Thoracic aorta (tissue), 2 donors: Measurements from ENCODE around the gene UNC79. TPM values are rescaled to one million over a fixed set of nuclear protein-coding genes. Genes with fewer than 3 reads are reported as not detected.

Experiments
- ATAC-seq: fragments of 150-250 bp; one replicate; pipeline ENCODE4 v1.8.0; 2017; ENCODE audit warnings: low read depth; ENCODE audit not compliant: insufficient number of reproducible peaks, low FRiP score
- DNase-seq: peaks from one replicate; pipeline ENCODE4 v3.0.0-alpha.2; 2020; ENCODE audit warnings: low spot score
- H3K27ac ChIP-seq, 2 donors: fragments of 200-600 bp; sonication (generic); 1 replicate in 1 of 2; 2 replicates in 1 of 2; pipeline ENCODE4 v1.5.1; 2016; ENCODE audit warnings: mild to moderate bottlenecking in 2 of 2, moderate library complexity in 2 of 2
- H3K27me3 ChIP-seq: fragments of 200-600 bp; sonication (generic); replicated peaks from 2 replicates; pipeline ENCODE4 v1.6.0; 2016; ENCODE audit warnings: mild to moderate bottlenecking; ENCODE audit not compliant: insufficient read depth
- H3K36me3 ChIP-seq: fragments of 200-600 bp; sonication (generic); one replicate; pipeline ENCODE4 v1.5.1; 2016
- H3K4me1 ChIP-seq, 2 donors: fragments of 200-600 bp; sonication (generic); 1 replicate in 1 of 2; 2 replicates in 1 of 2; pipeline versions ENCODE4 v1.5.1 to v1.6.0; 2016; ENCODE audit warnings: low read depth in 2 of 2, mild to moderate bottlenecking in 1 of 2; ENCODE audit not compliant: control insufficient read depth in 1 of 2
- H3K4me3 ChIP-seq: fragments of 200-600 bp; sonication (generic); 2 replicates; pipeline ENCODE4 v1.5.1; 2016; ENCODE audit warnings: mild to moderate bottlenecking
- H3K9me3 ChIP-seq: fragments of 200-600 bp; sonication (generic); 2 replicates; pipeline ENCODE4 v1.5.1; 2016
- CTCF ChIP-seq: fragments of 200-600 bp; sonication (generic); IDR thresholded peaks from one replicate; pipeline ENCODE4 v1.5.1; 2019; ENCODE audit warnings: antibody characterized with exemption
- total RNA-seq, 2 donors: library from RNA; depleted of rRNA; stranded (reverse); fragments of >200 nt; gene quantifications; one replicate each; pipeline versions ENCODE4 v1.1.0 to v1.2.3, GENCODE V29; 2016

UNC79 gene
- total RNA-seq, 2 donors from 2014 or later, result 0.14 to 0.21 TPM

GRCh38 chr14:93619176-93619793 lies 188.5 kb downstream of the UNC79 start:
- Histone ChIP-seq H3K36me3 (no peaks in the 10 kb centered on the region), H3K4me1 (no peaks in the 10 kb centered on the region), H3K27me3 (no peaks in the 10 kb centered on the region), H3K27ac (no peak overlapping the region), H3K4me3 (no peak overlapping the region), H3K9me3 (no peaks in the 10 kb centered on the region)
- ATAC-seq (no peak), DNase-seq (no peak)
- TF ChIP-seq CTCF, result peak; percentile 7

GRCh38 chr14:93628048-93628447 lies 197.3 kb downstream of the UNC79 start:
- no peak for ATAC-seq
- no peak for TF ChIP-seq CTCF
- Histone ChIP-seq H3K4me1 (no peaks in the 10 kb centered on the region), H3K27me3 (no peaks in the 10 kb centered on the region), H3K36me3 (no peaks in the 10 kb centered on the region), H3K9me3 (no peaks in the 10 kb centered on the region), H3K27ac (no peak overlapping the region), H3K4me3 (no peak overlapping the region)
- no peak for DNase-seq

GRCh38 chr14:93629643-93630042 lies 198.9 kb downstream of the UNC79 start:
- DNase-seq (no peak), ATAC-seq (no peak)
- Histone ChIP-seq H3K36me3 (no peaks in the 10 kb centered on the region), H3K27ac (no peak overlapping the region), H3K27me3 (no peaks in the 10 kb centered on the region), H3K4me3 (no peak overlapping the region), H3K4me1 (no peaks in the 10 kb centered on the region), H3K9me3 (no peaks in the 10 kb centered on the region)
- no peak for TF ChIP-seq CTCF

- H3K27me3 ChIP-seq, result no peaks in the 10 kb centered on the region
- H3K4me3 ChIP-seq, result no peak overlapping the region
- no peak overlapping the region for H3K27ac ChIP-seq
- no peak for TF ChIP-seq CTCF
- no peaks in the 10 kb centered on the region for H3K9me3 ChIP-seq
- H3K4me1 ChIP-seq, result no peaks in the 10 kb centered on the region
- DNase-seq (no peak), ATAC-seq (no peak)
- H3K36me3 ChIP-seq, result no peaks in the 10 kb centered on the region
These were observed 208.1 kb downstream of the UNC79 start for GRCh38 chr14:93638790-93639189.

- Histone ChIP-seq H3K4me1 (no peaks in the 10 kb centered on the region), H3K4me3 (no peak overlapping the region), H3K36me3 (no peaks in the 10 kb centered on the region), H3K27me3 (no peaks in the 10 kb centered on the region), H3K9me3 (no peaks in the 10 kb centered on the region), H3K27ac (no peak overlapping the region)
- ATAC-seq (no peak), DNase-seq (no peak)
- TF ChIP-seq CTCF, result no peak
These were observed 212.4 kb downstream of the UNC79 start for GRCh38 chr14:93643127-93643526.
